ENCODE results near the gene APBB2.

The APBB2 gene

DNA sequence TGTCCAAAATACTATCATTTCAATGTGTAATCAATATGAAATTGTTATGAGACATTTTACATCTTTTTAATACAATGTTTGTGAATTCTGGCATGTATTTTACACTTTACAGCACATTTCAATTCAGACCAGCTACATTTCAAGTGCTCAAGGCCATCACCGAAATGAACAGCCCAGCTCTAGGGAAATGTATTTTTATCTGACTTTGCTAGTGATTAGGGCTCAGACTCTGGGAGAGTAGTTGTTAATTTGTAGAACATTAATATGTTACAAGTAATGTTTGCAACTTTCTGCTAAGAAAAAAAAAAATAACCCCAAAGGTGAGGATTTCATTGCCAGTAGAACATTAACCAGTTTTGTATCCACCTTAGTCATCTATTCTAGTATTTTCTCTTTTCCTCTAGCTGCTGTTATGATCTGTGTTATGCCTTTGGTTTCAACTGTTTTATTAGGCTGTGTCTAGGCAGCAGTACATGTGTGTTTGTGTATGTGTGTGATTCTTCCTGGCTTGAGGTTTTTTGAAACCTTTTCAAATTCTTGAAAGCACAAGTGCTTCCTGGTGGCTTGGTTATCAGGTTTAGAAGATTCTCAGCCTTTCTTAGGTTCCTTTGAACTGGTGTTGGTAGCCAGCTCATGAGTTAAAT is 338.7 kb downstream of the APBB2 start:
- DNase-seq (ENCODE audit: low read depth in 3 of 3, low spot score in 1 of 3), result no peak

DNA sequence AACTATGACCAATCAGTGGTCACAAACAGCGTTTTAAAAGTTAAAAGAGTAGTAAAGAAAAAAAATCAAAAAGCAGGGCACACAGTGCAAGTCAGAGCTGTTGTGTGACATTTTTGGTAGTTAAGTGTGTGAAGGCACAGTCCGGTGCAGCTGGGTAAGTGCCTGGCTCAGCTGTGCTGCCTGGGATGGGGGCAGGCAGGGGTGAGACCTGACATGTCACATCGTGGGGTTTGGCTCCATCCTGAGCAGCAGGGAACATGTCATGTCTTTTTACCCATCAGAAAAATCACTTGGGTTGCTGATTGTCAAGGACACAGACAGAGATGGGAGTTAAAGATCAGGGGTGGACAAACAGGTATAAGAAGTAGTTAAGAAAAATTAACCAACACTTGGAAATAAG is 339.4 kb downstream of the APBB2 start:
- no peak for DNase-seq (ENCODE audit: low read depth in 3 of 3, low spot score in 1 of 3)

GRCh38 chr4:40874331-40874730 is 340.0 kb downstream of the APBB2 start:
- DNase-seq (ENCODE audit: low read depth in 3 of 3, low spot score in 1 of 3), result no peak

DNA sequence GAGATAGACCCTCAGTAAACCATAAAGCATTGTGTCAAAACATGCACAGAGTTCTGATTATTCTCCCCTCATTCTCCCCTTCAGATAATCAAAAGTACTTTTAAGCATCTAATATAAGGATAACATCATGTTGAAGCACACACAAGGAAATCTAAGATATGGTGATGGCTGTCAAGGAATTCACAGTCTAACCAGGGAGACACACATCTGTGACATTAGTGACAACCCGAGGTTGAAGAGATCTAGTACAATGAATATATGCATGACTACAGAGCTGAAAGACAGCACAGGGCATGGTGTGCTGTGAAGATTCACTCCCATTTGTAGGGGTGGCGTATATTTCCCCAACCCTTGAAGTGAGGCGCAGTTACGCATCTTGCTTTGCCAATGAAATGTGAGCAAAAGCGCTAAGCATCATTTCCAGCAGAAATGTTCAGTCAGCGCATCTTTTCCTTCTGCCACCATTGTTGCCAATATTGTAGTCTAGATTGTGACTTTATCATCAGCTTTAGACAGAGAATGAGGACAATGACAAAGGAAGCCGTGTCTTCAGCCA is 342.6 kb downstream of the APBB2 start:
- no peak for DNase-seq (ENCODE audit: low read depth in 3 of 3, low spot score in 1 of 3)

DNA sequence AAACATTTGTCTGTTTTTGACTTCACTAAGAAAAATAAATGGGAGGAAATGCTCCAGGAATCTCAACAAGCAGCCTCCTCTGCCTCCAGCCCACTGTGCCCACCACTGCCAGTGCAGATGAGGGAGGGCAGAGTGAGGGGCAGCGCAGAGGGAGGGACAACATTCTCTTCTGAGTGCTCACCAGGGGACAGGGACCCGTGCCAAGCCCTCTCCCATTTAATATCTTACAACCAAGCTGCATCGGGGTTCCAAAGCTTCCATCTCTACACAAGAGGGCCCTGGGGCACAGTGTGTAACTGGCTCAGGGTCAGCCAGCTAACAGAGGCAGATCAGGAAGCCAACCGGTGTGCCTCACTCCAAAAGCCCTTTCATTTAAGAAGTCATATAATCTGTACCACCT is 344.2 kb downstream of the APBB2 start:
- no peak for DNase-seq (ENCODE audit: low read depth in 3 of 3, low spot score in 1 of 3)

DNA sequence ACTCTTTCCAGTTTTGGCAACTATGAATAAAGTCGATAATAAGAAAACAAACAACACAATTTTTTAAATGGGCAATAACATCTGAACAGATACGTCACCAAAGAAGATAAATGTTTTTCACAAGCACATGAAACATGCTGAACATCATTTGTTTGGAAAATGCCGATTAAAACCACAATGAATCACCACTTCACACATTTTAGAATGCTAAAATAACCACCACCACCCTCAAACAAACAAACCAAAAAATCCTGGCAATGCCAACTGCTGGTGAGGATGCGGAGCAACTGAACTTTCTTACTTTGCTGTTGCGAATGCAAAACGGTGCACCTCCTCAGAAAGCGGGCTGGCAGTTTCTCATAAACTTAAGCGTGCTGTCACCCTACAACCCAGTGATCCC is 348.6 kb downstream of the APBB2 start:
- no peak for DNase-seq (ENCODE audit: low read depth in 3 of 3, low spot score in 1 of 3)

DNA sequence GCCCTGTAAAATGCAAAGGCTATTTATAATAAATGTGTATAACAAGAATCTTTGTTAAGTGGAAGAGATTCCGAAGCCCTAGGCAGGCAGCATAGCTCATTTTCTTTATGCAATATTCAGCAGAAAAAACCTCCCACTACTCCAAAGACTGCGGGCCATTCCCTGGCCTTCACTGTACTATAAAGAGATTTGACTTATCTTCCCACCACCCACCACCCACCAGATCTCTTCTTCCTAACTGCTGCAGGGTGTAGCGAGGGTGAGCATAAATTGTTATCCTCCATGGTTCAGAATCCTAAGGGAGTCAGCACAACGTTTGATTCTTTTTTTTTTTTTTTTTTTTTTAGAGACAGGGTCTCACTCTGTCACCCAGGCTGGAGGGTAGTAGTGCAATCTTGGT is 349.8 kb downstream of the APBB2 start:
- no peak for DNase-seq (ENCODE audit: low read depth in 3 of 3, low spot score in 1 of 3)

- DNase-seq (ENCODE audit: low read depth in 3 of 3, low spot score in 1 of 3), result no peak
Observed at GRCh38 chr4:40858962-40859361, 355.4 kb downstream of the APBB2 start.

DNA sequence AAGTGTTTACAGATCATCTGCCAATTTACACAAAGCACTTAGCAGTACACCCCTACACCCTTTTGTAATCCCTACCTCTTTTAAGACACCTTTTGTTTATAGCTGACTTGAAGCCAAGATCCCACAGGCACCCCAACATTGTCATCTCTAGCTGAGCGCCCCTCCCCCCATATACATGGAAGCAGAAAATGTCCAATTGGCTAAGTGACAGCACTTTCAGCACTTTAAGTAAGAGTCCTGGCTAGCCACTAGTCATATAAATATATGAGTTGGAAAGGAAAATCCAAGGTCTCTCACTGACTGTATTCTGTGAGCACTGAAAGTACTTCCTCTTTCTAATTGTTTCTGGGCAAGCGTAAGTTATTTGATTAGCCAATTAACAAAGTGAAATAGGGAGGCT is 356.4 kb downstream of the APBB2 start:
- DNase-seq (ENCODE audit: low read depth in 3 of 3, low spot score in 1 of 3), result no peak

GRCh38 chr4:40856840-40857362 is 357.4 kb downstream of the APBB2 start:
- peak in 1 of 3 donors; percentile 51 for DNase-seq (ENCODE audit: low read depth in 3 of 3, low spot score in 1 of 3)

DNA sequence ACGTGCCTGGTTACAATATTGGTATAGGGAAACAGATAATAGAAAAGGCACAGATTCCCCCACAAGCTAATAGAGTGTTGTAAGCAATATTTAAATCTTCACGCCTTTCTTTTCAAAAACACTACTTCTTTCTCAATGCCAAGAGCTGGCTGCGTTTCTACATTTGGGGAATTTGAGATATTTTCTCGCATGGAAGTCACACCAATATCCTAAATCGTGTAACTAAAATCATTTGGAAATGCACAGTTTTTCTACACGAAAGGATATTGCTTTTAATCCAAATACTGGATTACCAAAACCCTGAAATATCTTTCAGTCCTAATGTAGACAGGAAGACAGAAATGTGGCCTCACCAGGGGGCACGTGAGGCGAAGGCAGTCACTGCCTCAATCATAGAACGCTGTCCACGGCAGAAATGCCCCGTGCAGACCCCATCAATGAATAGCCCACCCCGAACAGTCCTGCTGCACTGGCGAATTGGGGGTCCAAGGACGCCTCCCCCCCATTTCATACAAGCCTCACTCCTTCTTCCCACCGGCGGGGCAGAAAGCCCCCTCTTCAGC is 358.0 kb downstream of the APBB2 start:
- DNase-seq (ENCODE audit: low read depth in 3 of 3, low spot score in 1 of 3), result no peak

- DNase-seq (ENCODE audit: low read depth in 3 of 3, low spot score in 1 of 3), result no peak
Observed at GRCh38 chr4:40850496-40850895, 363.8 kb downstream of the APBB2 start.

- no peak for DNase-seq (ENCODE audit: low read depth in 3 of 3, low spot score in 1 of 3)
Observed at GRCh38 chr4:40848940-40849339, 365.4 kb downstream of the APBB2 start.

DNA sequence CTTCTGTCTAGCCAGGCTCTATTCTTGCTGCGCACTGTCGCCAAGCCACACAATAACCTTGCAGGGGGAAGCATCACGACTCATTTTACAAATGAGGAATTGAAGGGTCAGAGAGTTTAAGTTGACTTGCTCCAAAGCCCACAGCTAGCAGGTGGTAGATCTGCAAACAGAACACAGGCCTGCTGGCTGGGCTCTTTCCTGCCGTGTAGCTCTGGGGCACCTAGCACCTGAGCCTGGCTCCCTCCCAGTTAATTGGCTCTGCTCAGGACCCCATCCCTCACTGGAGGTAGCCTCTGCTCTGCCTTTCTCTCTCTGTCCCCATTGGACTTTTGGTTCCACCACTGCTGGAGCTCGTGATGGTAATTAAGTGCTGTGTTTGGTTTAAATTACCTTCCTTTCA is 366.1 kb downstream of the APBB2 start:
- DNase-seq (ENCODE audit: low read depth in 3 of 3, low spot score in 1 of 3), result no peak

DNA sequence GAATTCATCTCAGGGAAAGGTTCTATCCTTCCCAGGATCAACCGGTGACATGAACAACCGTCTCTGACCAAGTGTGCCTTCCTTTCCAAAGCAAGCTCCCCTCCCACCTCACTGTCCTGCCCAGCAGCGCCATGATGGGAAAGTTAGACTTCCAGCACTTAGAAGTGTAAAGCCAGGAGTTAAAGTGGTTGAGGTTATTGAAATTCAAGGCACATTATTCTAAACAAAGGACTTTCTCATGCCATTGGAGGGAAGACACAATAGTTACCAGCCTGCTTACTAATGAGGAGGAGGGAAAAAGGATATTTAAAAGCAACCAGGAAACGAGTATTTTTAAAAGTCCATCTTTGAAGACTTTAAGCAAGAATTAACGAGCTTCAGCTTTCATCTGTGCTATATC is 367.8 kb downstream of the APBB2 start:
- DNase-seq (ENCODE audit: low read depth in 3 of 3, low spot score in 1 of 3), result no peak

GRCh38 chr4:40845154-40845835 is 369.0 kb downstream of the APBB2 start:
- no peak for DNase-seq (ENCODE audit: low read depth in 3 of 3, low spot score in 1 of 3)

GRCh38 chr4:40844261-40844660 is 370.1 kb downstream of the APBB2 start:
- no peak for DNase-seq (ENCODE audit: low read depth in 3 of 3, low spot score in 1 of 3)

DNA sequence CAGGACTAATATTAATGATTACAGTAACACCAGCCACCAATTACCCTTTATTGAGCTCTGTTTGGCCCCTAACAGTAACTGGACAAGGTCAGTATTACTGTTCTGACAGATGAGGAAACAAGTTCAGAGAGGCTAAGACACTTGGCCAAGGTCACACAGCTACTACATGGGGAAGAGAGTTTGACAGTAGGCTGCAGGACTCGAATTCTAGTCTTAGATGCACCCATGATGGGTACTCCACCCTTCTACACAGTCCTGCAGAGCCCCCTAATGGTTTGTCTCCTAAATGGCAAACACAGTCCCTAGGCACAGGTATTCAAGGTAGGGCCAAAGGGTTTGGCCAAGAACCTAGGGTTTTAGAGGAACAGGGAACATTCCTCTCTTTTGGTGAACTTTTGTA is 370.6 kb downstream of the APBB2 start:
- DNase-seq (ENCODE audit: low read depth in 3 of 3, low spot score in 1 of 3), result no peak

DNA sequence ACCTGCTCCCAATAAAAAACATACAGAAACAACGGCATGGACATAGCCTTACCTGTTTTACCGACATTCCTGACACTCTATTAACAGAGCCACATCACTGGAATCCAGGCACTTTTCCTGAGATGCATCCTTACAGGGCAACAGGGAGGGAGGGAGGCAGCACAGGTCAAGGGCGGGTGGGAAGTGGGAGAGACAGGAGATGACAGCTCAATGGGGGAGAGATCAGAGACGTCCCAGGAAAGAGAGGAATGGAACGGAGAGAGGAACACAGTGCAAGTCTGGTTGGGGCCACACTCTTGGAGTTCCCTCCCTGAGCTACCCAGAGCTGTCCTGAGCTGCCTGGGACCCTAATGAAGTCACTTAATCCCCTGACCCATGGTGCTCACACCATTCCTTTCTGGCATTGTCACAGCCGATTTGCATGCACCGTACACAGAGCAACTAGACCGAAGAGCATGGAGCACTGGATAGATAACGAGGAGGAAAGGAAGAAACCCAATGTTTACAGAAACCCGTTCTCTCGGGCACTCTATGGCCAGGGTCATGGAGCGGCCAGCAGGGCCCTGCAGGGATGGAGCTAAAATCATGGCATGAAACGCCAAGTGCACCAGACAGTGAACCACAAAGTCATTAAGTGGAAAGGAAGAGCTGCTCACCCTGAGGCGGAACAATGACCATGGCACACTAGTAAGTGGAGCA is 371.5 kb downstream of the APBB2 start:
- no peak for DNase-seq (ENCODE audit: low read depth in 3 of 3, low spot score in 1 of 3)

GRCh38 chr4:40842318-40842717 is 372.0 kb downstream of the APBB2 start:
- DNase-seq (ENCODE audit: low read depth in 3 of 3, low spot score in 1 of 3), result no peak

DNA sequence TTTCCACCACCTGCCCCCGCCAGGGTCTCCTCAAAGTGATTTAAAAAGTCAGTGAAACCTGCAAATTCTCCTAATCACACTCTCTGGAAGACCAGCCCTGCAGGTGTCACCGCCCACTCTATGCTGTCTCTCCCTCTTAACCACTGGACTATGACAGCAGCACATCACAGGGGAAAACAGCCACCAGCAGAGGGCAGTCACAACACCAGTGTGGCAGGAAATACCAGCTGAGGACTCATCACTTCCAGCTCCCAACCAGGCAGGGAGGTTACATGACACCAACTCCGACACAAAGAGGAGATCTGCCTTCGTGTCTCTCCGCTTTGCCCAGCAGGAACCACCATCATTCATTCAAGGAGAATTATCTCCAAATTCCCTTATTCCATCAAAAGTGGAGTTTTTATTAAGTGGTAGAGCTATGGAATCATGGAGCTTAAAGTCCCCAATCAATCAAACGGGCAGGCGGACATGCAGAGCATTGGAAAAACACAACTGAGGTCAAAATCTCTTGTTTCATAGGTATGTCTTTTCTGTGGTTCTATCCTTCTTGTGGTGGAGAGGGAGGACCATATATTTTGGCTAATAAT is 373.3 kb downstream of the APBB2 start:
- DNase-seq (ENCODE audit: low read depth in 3 of 3, low spot score in 1 of 3), result peak; percentile 5 to 56 (median 29)

All from stimulated activated CD4-positive, alpha-beta T cell treated with anti-CD3 and anti-CD28 coated beads, TNF-alpha, amount 100 ng/mL, for 1 hour (primary cell).